ENCODE results near the gene KCNK6.

GRCh38 chr19:38331728-38332127 lies 12.1 kb downstream of the KCNK6 start:
- TF ChIP-seq CTCF (IDR thresholded peaks at IDR 0.05) (no peak), POLR2A (IDR thresholded peaks at IDR 0.05) (no peak)

Measured in breast epithelium (tissue), 3 donors.